CD4-positive, alpha-beta T cell (primary cell): ENCODE results near the gene IL7R. TPM values are rescaled to one million over a fixed set of nuclear protein-coding genes. Genes with fewer than 3 reads are reported as not detected.

Source experiments
- ATAC-seq: fragments of 200-7000 bp; cut with Tn5 transposase; one replicate; pipeline ENCODE4 v1.10.0; 2022; ENCODE audit warnings: mild to moderate bottlenecking; ENCODE audit not compliant: poor library complexity
- CTCF ChIA-PET: fragments of 350-600 bp; sonication (Branson Sonifier 250); formaldehyde crosslinking; loops from one replicate; lab custom pipeline; 2021; ENCODE audit warnings: antibody characterized with exemption, inconsistent platforms; lab: Charles Lee
- POLR2A ChIA-PET: fragments of 350-600 bp; sonication (Branson Sonifier 250); formaldehyde crosslinking; loops from one replicate; lab custom pipeline; 2021; ENCODE audit warnings: antibody characterized with exemption, inconsistent platforms; lab: Charles Lee
- DNase-seq, 14 experiments: peaks; one replicate each; pipeline ENCODE4 v3.0.0-alpha.2; 2013 to 2020; ENCODE audit warnings: mixed read lengths in 2 of 14
- H3K27ac ChIP-seq, 2 donors: one replicate each; pipeline versions ENCODE4 v1.5.1 to v1.7.0; 2013; ENCODE audit warnings: low read length in 2 of 2, low read depth in 1 of 2, mild to moderate bottlenecking in 1 of 2
- H3K27me3 ChIP-seq, 2 experiments: 1 replicate in 1 of 2; 2 replicates in 1 of 2; pipeline versions ENCODE4 v1.6.1 to v1.7.0; 2013; ENCODE audit warnings: low read length in 2 of 2, control low read depth in 1 of 2, mild to moderate bottlenecking in 1 of 2, moderate library complexity in 1 of 2; ENCODE audit not compliant: insufficient read depth in 2 of 2, control insufficient read depth in 1 of 2
- H3K36me3 ChIP-seq: one replicate; pipeline ENCODE4 v1.6.1; 2013; ENCODE audit warnings: low read length, control low read depth; ENCODE audit not compliant: insufficient read depth
- H3K4me1 ChIP-seq: one replicate; pipeline ENCODE4 v1.6.1; 2013; ENCODE audit warnings: low read length, control low read depth; ENCODE audit not compliant: insufficient read depth
- H3K4me3 ChIP-seq: one replicate; pipeline ENCODE4 v1.5.1; 2013; ENCODE audit warnings: mild to moderate bottlenecking, low read length, moderate library complexity
- H3K9me3 ChIP-seq, 2 experiments: 1 replicate in 1 of 2; 2 replicates in 1 of 2; pipeline versions ENCODE4 v1.6.1 to v1.7.0; 2013; ENCODE audit warnings: low read length in 2 of 2, mild to moderate bottlenecking in 2 of 2, control low read depth in 1 of 2, moderate library complexity in 1 of 2; ENCODE audit not compliant: control insufficient read depth in 1 of 2, insufficient read depth in 1 of 2
- H3K27ac Mint-ChIP-seq: one replicate; pipeline ENCODE4 v1.8.0; 2020; ENCODE audit warnings: mixed read lengths
- H3K27me3 Mint-ChIP-seq: one replicate; pipeline ENCODE4 v1.8.0; 2021; ENCODE audit warnings: mixed read lengths
- H3K36me3 Mint-ChIP-seq: one replicate; pipeline ENCODE4 v1.8.0; 2021; ENCODE audit warnings: low read depth, mixed read lengths
- H3K4me1 Mint-ChIP-seq: one replicate; pipeline ENCODE4 v1.8.0; 2021; ENCODE audit warnings: low read depth, mixed read lengths
- H3K4me3 Mint-ChIP-seq: one replicate; pipeline ENCODE4 v1.8.0; 2020; ENCODE audit warnings: mild to moderate bottlenecking, mixed read lengths
- H3K9me3 Mint-ChIP-seq: one replicate; pipeline ENCODE4 v1.8.0; 2020; ENCODE audit warnings: mixed read lengths
- CTCF ChIP-seq: fragments of 200-600 bp; IDR thresholded peaks from one replicate; pipeline ENCODE4 v1.8.0; 2022; ENCODE audit warnings: antibody characterized with exemption, mild to moderate bottlenecking
- intact Hi-C, 2 experiments: fragments of 100-400 bp; cut with DNase I in 1 of 2; cut with micrococcal nuclease in 1 of 2; formaldehyde crosslinking; loops; one replicate each; pipeline versions ENCODE4 v1.15.1 to v1.9.0; 2023 to 2025; cut with DNase I, micrococcal nuclease
- total RNA-seq, 174 experiments: library from RNA in 2 of 174; stranded (reverse) in 2 of 174; gene quantifications; one replicate each; pipeline ENCODE4 v1.2.3 and lab custom pipeline; 2021 to 2026

The IL7R gene
- total RNA-seq, 2 experiments from 2014 or later = 623 to 638 TPM

- ATAC-seq = no peak
- Mint-ChIP-seq H3K27me3 (no peaks in the 10 kb centered on the region), H3K9me3 (peaks cover 11% of the 10 kb centered on the region), H3K36me3 (peaks cover 90% of the 10 kb centered on the region), H3K4me3 (peak overlapping the region; percentile 47), H3K27ac (peak overlapping the region; percentile 85), H3K4me1 (peaks cover 95% of the 10 kb centered on the region)
- Histone ChIP-seq H3K4me1 (peaks cover 46% of the 10 kb centered on the region), H3K27me3 (no peaks in the 10 kb centered on the region), H3K4me3 (no peak overlapping the region), H3K9me3 (peaks cover 0 to 5% of the 10 kb centered on the region in 2 experiments), H3K27ac (peak overlapping the region in 1 of 2 donors; percentile 32), H3K36me3 (peaks cover 79% of the 10 kb centered on the region)
- TF ChIP-seq CTCF = no peak
- POLR2A ChIA-PET = interaction anchor here (0.7 to 9.8 kb wide), 4 partner anchors 19 to 96 kb away, joined by 3 to 278 read pairs (median 6); partner anchors contain the start of gene IL7R
- DNase-seq = no peak
- CTCF ChIA-PET = no interaction called here
- intact Hi-C loops = no loop called here
These were observed 20.2 kb downstream of the IL7R start for GRCh38 chr5:35876922-35877321.

- no peak for ATAC-seq
- Histone ChIP-seq H3K36me3 (peaks cover 71% of the 10 kb centered on the region), H3K27ac (no peak overlapping the region), H3K4me3 (no peak overlapping the region), H3K4me1 (peaks cover 48% of the 10 kb centered on the region), H3K9me3 (peaks cover 0 to 5% of the 10 kb centered on the region in 2 experiments), H3K27me3 (no peaks in the 10 kb centered on the region)
- Mint-ChIP-seq H3K9me3 (peaks cover 13% of the 10 kb centered on the region), H3K4me1 (peaks cover 96% of the 10 kb centered on the region), H3K36me3 (peaks cover 88% of the 10 kb centered on the region), H3K4me3 (peak overlapping the region; percentile 47), H3K27me3 (no peaks in the 10 kb centered on the region), H3K27ac (peak overlapping the region; percentile 85)
- DNase-seq = peak in 1 of 14 experiments; percentile 37
- CTCF ChIA-PET = no interaction called here
- no peak for TF ChIP-seq CTCF
- POLR2A ChIA-PET = interaction anchor here (9.8 kb wide), 1 partner anchor 20 kb away, joined by 278 read pairs; the partner anchor contains the start of gene IL7R
- intact Hi-C loops = loop anchor here in 1 of 2 experiments (2.0 kb wide), 1 partner anchor 21 kb away; the partner anchor contains the start of gene IL7R
These were observed 21.0 kb downstream of the IL7R start for GRCh38 chr5:35877655-35878054.

GRCh38 chr5:35878079-35878478 is 21.4 kb downstream of the IL7R start:
- Histone ChIP-seq H3K4me1 (peaks cover 48% of the 10 kb centered on the region), H3K9me3 (peaks cover 0 to 5% of the 10 kb centered on the region in 2 experiments), H3K27ac (no peak overlapping the region), H3K27me3 (no peaks in the 10 kb centered on the region), H3K36me3 (peaks cover 67% of the 10 kb centered on the region), H3K4me3 (no peak overlapping the region)
- Mint-ChIP-seq H3K27ac (peak overlapping the region; percentile 85), H3K4me1 (peaks cover 97% of the 10 kb centered on the region), H3K36me3 (peaks cover 84% of the 10 kb centered on the region), H3K27me3 (no peaks in the 10 kb centered on the region), H3K9me3 (peaks cover 13% of the 10 kb centered on the region), H3K4me3 (peak overlapping the region; percentile 47)
- POLR2A ChIA-PET = interaction anchor here (2.4 to 9.8 kb wide), 8 partner anchors 8 to 99 kb away, joined by 20 to 278 read pairs (median 66); partner anchors contain the start of gene IL7R
- CTCF ChIA-PET = no interaction called here
- no peak for TF ChIP-seq CTCF
- intact Hi-C loops = loop anchor here in 1 of 2 experiments (2.0 kb wide), 1 partner anchor 21 kb away; the partner anchor contains the start of gene IL7R
- DNase-seq = no peak
- no peak for ATAC-seq
